Central memory CD8-positive, alpha-beta T cell (primary cell): ENCODE results near the gene C11orf58.
A peak's percentile ranks its signal among the peaks of the same experiment; 100 is the strongest.

ENCODE experiments used
- ATAC-seq: fragments of 150-1000 bp; cut with Tn5 transposase; replicated peaks from 2 replicates; pipeline ENCODE4 v1.10.0; 2022; ENCODE audit warnings: mild to moderate bottlenecking, moderate FRiP score, moderate number of reproducible peaks; ENCODE audit not compliant: poor library complexity, severe bottlenecking; ENCODE audit errors: extremely low read depth
- DNase-seq, 2 donors: peaks; one replicate each; pipeline ENCODE4 v3.0.0; 2021; ENCODE audit warnings: low spot score in 2 of 2
- H3K27ac Mint-ChIP-seq: one replicate; pipeline ENCODE4 v1.8.0; 2022; ENCODE audit warnings: low read depth, mild to moderate bottlenecking, moderate library complexity, mixed read lengths
- H3K27me3 Mint-ChIP-seq: one replicate; pipeline ENCODE4 v1.8.0; 2022; ENCODE audit warnings: mixed read lengths
- H3K36me3 Mint-ChIP-seq: one replicate; pipeline ENCODE4 v1.8.0; 2022; ENCODE audit warnings: mild to moderate bottlenecking, moderate library complexity, mixed read lengths; ENCODE audit not compliant: insufficient read depth
- H3K4me1 Mint-ChIP-seq: one replicate; pipeline ENCODE4 v1.8.0; 2022; ENCODE audit warnings: mixed read lengths
- H3K4me3 Mint-ChIP-seq: one replicate; pipeline ENCODE4 v1.8.0; 2022; ENCODE audit warnings: mild to moderate bottlenecking, moderate library complexity, mixed read lengths
- H3K9me3 Mint-ChIP-seq: one replicate; pipeline ENCODE4 v1.8.0; 2022; ENCODE audit warnings: mixed read lengths

Gene C11orf58

GRCh38 chr11:16773981-16774935, 35.8 kb downstream of the C11orf58 start:
- H3K9me3 Mint-ChIP-seq = no peaks in the 10 kb centered on the region
- H3K4me3 Mint-ChIP-seq = no peak overlapping the region
- no peak overlapping the region for H3K27ac Mint-ChIP-seq
- H3K4me1 Mint-ChIP-seq = no peaks in the 10 kb centered on the region
- H3K27me3 Mint-ChIP-seq = peaks cover 16% of the 10 kb centered on the region
- DNase-seq = no peak
- H3K36me3 Mint-ChIP-seq = no peaks in the 10 kb centered on the region
- no peak for ATAC-seq

- H3K4me3 Mint-ChIP-seq = no peak overlapping the region
- DNase-seq (no peak), ATAC-seq (no peak)
- H3K27me3 Mint-ChIP-seq = peaks cover 11% of the 10 kb centered on the region
- no peak overlapping the region for H3K27ac Mint-ChIP-seq
- H3K9me3 Mint-ChIP-seq = no peaks in the 10 kb centered on the region
- H3K36me3 Mint-ChIP-seq = no peaks in the 10 kb centered on the region
- H3K4me1 Mint-ChIP-seq = no peaks in the 10 kb centered on the region
These were observed 36.6 kb downstream of the C11orf58 start for GRCh38 chr11:16774936-16775613.

GRCh38 chr11:16775614-16776283, 37.3 kb downstream of the C11orf58 start:
- Mint-ChIP-seq H3K36me3 (no peaks in the 10 kb centered on the region), H3K9me3 (no peaks in the 10 kb centered on the region), H3K27me3 (peaks cover 11% of the 10 kb centered on the region), H3K27ac (no peak overlapping the region), H3K4me3 (no peak overlapping the region), H3K4me1 (no peaks in the 10 kb centered on the region)
- no peak for DNase-seq
- ATAC-seq = no peak

GRCh38 chr11:16776711-16777612, 38.5 kb downstream of the C11orf58 start:
- ATAC-seq (no peak), DNase-seq (no peak)
- H3K4me3 Mint-ChIP-seq = no peak overlapping the region
- no peaks in the 10 kb centered on the region for H3K4me1 Mint-ChIP-seq
- no peaks in the 10 kb centered on the region for H3K36me3 Mint-ChIP-seq
- peaks cover 5% of the 10 kb centered on the region for H3K27me3 Mint-ChIP-seq
- H3K9me3 Mint-ChIP-seq = no peaks in the 10 kb centered on the region
- H3K27ac Mint-ChIP-seq = no peak overlapping the region

GRCh38 chr11:16777613-16777975, 39.1 kb downstream of the C11orf58 start:
- Mint-ChIP-seq H3K9me3 (no peaks in the 10 kb centered on the region), H3K27ac (no peak overlapping the region), H3K4me1 (no peaks in the 10 kb centered on the region), H3K36me3 (no peaks in the 10 kb centered on the region), H3K4me3 (no peak overlapping the region), H3K27me3 (no peaks in the 10 kb centered on the region)
- DNase-seq = no peak
- ATAC-seq = no peak

GRCh38 chr11:16778286-16778685, 39.8 kb downstream of the C11orf58 start:
- ATAC-seq = no peak

GRCh38 chr11:16778876-16779275, 40.4 kb downstream of the C11orf58 start:
- H3K36me3 Mint-ChIP-seq = no peaks in the 10 kb centered on the region
- H3K27ac Mint-ChIP-seq = no peak overlapping the region
- DNase-seq (no peak), ATAC-seq (no peak)
- no peaks in the 10 kb centered on the region for H3K4me1 Mint-ChIP-seq
- H3K4me3 Mint-ChIP-seq = no peak overlapping the region
- no peaks in the 10 kb centered on the region for H3K27me3 Mint-ChIP-seq
- H3K9me3 Mint-ChIP-seq = no peaks in the 10 kb centered on the region

More at GRCh38 chr11:16778286-16778685, 39.8 kb downstream of the C11orf58 start:
- no peaks in the 10 kb centered on the region for H3K4me1 Mint-ChIP-seq
- no peaks in the 10 kb centered on the region for H3K27me3 Mint-ChIP-seq
- no peak overlapping the region for H3K27ac Mint-ChIP-seq
- H3K36me3 Mint-ChIP-seq = no peaks in the 10 kb centered on the region
- H3K4me3 Mint-ChIP-seq = no peak overlapping the region
- no peak for DNase-seq
- no peaks in the 10 kb centered on the region for H3K9me3 Mint-ChIP-seq

GRCh38 chr11:16779436-16779835, 41.0 kb downstream of the C11orf58 start:
- no peaks in the 10 kb centered on the region for H3K9me3 Mint-ChIP-seq
- no peak overlapping the region for H3K27ac Mint-ChIP-seq
- H3K4me1 Mint-ChIP-seq = no peaks in the 10 kb centered on the region
- no peaks in the 10 kb centered on the region for H3K36me3 Mint-ChIP-seq
- DNase-seq (no peak), ATAC-seq (peak; percentile 14)
- no peaks in the 10 kb centered on the region for H3K27me3 Mint-ChIP-seq
- H3K4me3 Mint-ChIP-seq = no peak overlapping the region

GRCh38 chr11:16780146-16780545, 41.7 kb downstream of the C11orf58 start:
- no peaks in the 10 kb centered on the region for H3K9me3 Mint-ChIP-seq
- peak overlapping the region; percentile 21 for H3K27ac Mint-ChIP-seq
- H3K4me3 Mint-ChIP-seq = no peak overlapping the region
- DNase-seq (no peak), ATAC-seq (no peak)
- no peaks in the 10 kb centered on the region for H3K27me3 Mint-ChIP-seq
- H3K36me3 Mint-ChIP-seq = no peaks in the 10 kb centered on the region
- no peaks in the 10 kb centered on the region for H3K4me1 Mint-ChIP-seq

- no peaks in the 10 kb centered on the region for H3K36me3 Mint-ChIP-seq
- peak overlapping the region; percentile 21 for H3K27ac Mint-ChIP-seq
- H3K27me3 Mint-ChIP-seq = no peaks in the 10 kb centered on the region
- no peaks in the 10 kb centered on the region for H3K9me3 Mint-ChIP-seq
- H3K4me3 Mint-ChIP-seq = no peak overlapping the region
- no peaks in the 10 kb centered on the region for H3K4me1 Mint-ChIP-seq
- DNase-seq (no peak), ATAC-seq (no peak)
These were observed 42.5 kb downstream of the C11orf58 start for GRCh38 chr11:16780698-16781550.
